ENCODE data around the gene DLK1. TPM values are rescaled to one million over a fixed set of nuclear protein-coding genes. Genes with fewer than 3 reads are reported as not detected.

Gene DLK1
- total and polyA plus RNA-seq, 2 of the 13 experiments (the other 11 are each of a cell fraction or from before 2014, with no cell fraction given): 95.5 to 312 TPM

- H3K27me3 ChIP-seq (ENCODE audit: control insufficient read depth in 1 of 2, insufficient read depth in 2 of 2, low read length in 2 of 2): no peaks in the 10 kb centered on the region; a peak in 1 of 5 replicates
- ChIA-PET POLR2A (no interaction called here), CTCF (ENCODE audit: low intra/inter-chr PET ratio, low total read pairs) (no interaction called here)
- in situ Hi-C loops (cut with HindIII; ENCODE audit: extremely low pct_ligation_motif_present, low pct_unique_long_range_greater_than_20kb) (no loop called here), intact Hi-C loops (cut with micrococcal nuclease; ENCODE audit: unreplicated experiment) (no loop called here)
- H3K4me1 ChIP-seq (ENCODE audit: insufficient read depth, low read length): peaks cover 5% of the 10 kb centered on the region
- H3K36me3 ChIP-seq (replicated peaks in 1 of 2; ENCODE audit: control insufficient read depth in 1 of 2, insufficient read depth in 2 of 2, low read length in 2 of 2): peaks cover 3 to 33% of the 10 kb centered on the region in 2 experiments; a peak in 4 of 5 replicates
- H3K9ac ChIP-seq (ENCODE audit: insufficient read depth, low read depth, low read length): no peak overlapping the region
- no peak overlapping the region for H2AFZ ChIP-seq (ENCODE audit: low read length)
- no peaks in the 10 kb centered on the region for H3K79me2 ChIP-seq (ENCODE audit: insufficient read depth, low read length)
- ATAC-seq (no peak), FAIRE-seq (no peak), DNase-seq (ENCODE audit: low spot score) (no peak)
- 0 out of 2 replicates have a peak, but pooled peaks have one; percentile 6 for TF ChIP-seq CTCF (CRISPR knock-in tag; IDR thresholded peaks at IDR 0.05)
- TF ChIP-seq HNRNPL (IDR thresholded peaks at IDR 0.05; ENCODE audit: low read depth, low read length): 0 out of 2 replicates have a peak, but pooled peaks have one; percentile 35
- TF ChIP-seq POLR2A (IDR thresholded peaks at IDR 0.05; ENCODE audit: insufficient read depth in 1 of 2, low read depth in 2 of 2, low read length in 2 of 2): 0 out of 4 replicates have a peak, but pooled peaks of 1 of the 2 experiments have one; percentile 19
- peak; percentile 33; the same call in 1 of the 2 replicates for TF ChIP-seq ZNF687 (CRISPR knock-in tag; IDR thresholded peaks at IDR 0.05)
- TF ChIP-seq AGO2 (optimal IDR thresholded peaks at IDR 0.05; ENCODE audit: low read depth, low read length): peak; percentile 77
- TF ChIP-seq ZFAT (CRISPR knock-in tag; conservative IDR thresholded peaks at IDR 0.05): no peak
- peak; percentile 73 for TF ChIP-seq RBFOX2 (IDR thresholded peaks at IDR 0.05; ENCODE audit: low read depth, low read length)
- no peak for TF ChIP-seq SATB2 (CRISPR knock-in tag; IDR thresholded peaks at IDR 0.05)
- no peak overlapping the region for H3K27ac ChIP-seq (ENCODE audit: extremely low read length, insufficient read depth, low read length)
- WGBS (ENCODE audit: low lambda C conversion rate): 95% methylated on average over 23 of the region's 52 CpGs
- TSS peak; percentile 91 for BruUV-seq (replicated peaks)
- no peaks in the 10 kb centered on the region for H4K20me1 ChIP-seq (ENCODE audit: insufficient read depth, low read length)
- H3K4me2 ChIP-seq (ENCODE audit: low read depth, low read length): no peak overlapping the region
- no peak overlapping the region for H3K4me3 ChIP-seq (replicated peaks in 1 of 3; ENCODE audit: insufficient read depth in 1 of 3, low read depth in 2 of 3, low read length in 3 of 3)
- H3K9me3 ChIP-seq (ENCODE audit: low read length): no peaks in the 10 kb centered on the region
Measured at GRCh38 chr14:100734031-100734990, 7.6 kb downstream of the DLK1 start.
